ENCODE measurements around the gene C9.
"Not testable (repeated sequence)": the region's sequence is repeated elsewhere in the genome, so short reads cannot be mapped to it uniquely, and the experiment has no call there.

Gene C9

DNA sequence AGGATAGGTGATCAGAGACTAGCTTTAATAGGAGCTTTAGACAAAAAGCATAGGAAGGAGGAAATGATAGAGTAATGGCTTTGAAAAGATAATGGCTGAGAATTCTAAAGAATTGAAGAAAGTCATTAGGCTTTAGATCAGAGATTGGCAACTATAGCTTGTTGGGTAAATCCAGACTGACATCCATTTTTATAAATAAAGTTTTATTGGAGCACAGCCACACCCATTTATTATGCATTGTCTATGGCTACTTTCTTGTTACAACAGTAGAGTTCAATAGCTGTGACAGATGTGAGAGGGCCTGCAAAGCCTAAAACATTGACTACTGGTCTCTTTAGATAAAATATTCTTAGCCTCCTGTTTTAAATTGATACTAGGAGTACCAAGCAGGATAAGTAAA is 104.2 kb downstream of the C9 start:
- no peak for DNase-seq (ENCODE audit: low read depth)

DNA sequence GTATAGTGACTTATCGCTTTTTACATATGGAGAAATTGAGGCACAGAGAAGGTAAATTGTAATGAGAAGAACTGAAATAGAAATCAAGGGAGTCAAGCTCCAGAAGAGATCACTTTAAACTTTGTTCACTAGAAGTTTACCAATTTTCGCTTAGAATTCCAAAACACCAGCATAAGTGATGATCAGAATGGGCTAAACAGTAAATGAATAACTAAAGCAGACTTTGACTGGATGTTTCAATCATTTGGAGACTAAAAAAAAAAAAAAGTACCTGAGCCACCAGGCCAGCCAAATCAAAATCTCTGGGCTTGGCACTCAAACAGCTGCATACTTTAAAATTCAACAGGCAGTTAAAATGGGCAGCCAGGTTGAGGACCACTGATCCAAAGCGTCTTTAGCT is 106.7 kb downstream of the C9 start:
- no peak for DNase-seq (ENCODE audit: low read depth)

DNA sequence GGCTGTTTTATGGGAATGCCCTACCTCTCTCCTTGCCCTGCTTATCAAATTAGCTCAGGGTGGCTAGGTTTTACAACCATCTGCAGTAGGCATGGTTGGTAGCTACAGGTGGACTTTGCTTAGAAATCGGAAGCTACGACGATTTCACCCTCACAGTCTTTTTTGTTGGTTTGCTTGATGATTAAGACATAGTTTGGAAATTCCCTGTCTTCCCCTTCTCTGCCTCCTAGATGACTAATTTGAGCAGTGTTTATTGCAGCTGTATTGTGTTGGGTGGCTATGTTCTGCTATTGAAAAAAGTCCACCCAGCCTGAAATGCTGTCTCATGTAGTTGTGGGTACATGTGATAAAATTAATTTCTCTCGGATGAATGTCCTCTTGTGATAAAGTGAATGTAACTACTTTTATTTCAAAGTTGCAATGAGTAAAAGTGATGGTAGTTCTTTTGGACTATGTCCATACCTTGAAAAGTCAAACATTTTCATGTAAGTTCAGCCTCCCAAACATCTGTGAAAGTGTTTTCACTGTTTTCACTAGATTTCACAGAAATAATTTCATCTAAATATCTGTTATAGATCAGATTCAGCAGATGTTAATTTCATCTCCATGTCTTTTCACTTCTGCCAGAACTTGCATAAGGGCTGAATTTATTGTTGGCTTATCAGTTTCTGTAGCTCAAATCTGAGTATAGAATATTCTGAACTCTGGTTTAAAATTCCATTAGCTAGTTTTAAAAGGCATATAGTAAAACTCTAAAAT is 107.6 kb downstream of the C9 start:
- DNase-seq (ENCODE audit: low read depth) = peak; percentile 3

DNA sequence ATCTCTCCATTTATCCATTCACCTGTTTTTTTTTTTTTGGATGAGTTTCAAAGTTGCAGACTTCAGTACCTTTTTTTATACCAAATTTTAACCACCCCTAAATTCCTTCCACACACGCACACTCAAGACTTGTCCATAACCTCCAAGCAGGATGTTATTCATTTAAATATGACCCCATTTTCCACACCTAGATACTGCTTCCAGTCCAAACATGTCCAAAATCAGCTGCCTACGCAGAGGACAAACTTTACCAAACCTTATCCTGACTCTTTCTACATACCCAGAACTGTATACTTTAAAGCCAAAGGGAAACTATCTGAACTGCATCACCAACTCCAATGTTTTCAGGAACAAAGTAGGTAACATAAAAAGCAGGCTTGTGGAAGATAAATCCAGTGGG is 108.9 kb downstream of the C9 start:
- DNase-seq (ENCODE audit: low read depth) = no peak

DNA sequence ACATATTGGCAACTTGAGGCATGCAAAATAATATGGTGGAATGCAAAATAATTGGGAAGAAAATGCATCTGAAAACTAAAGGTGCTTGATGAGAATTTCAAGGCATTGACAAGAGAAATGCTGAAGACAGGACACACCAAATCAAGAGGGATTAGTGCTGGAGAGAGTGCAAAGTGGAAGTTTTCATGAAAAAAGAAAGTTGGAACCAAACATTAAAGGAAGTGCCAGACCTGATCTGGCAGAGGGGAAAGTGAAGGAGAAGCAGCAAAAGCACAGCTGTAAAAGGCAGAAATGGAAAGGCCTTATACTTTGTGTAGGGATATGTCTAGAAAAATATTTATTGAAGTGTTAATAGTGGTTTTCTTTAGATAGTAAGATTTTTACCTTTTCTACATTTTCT is 109.6 kb downstream of the C9 start:
- DNase-seq (ENCODE audit: low read depth) = no peak

DNA sequence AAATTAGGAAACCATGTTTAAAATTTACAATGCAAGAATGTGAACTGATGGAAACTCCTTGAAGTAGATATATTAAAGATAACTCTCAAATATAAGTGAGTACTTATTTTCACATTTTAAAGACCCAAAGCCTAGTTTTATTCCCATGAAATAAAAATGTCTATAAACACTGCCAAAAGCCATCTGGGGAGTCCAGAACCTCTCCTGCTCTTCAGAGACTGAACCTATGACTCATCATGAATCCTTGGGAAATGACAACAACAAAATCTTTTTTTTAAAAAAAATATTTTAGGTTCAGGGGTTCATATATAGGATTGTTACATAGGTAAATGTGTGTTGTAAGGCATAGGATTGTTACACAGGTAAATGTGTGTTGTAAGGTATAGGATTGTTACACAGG is 111.1 kb downstream of the C9 start:
- DNase-seq (ENCODE audit: low read depth) = no peak

DNA sequence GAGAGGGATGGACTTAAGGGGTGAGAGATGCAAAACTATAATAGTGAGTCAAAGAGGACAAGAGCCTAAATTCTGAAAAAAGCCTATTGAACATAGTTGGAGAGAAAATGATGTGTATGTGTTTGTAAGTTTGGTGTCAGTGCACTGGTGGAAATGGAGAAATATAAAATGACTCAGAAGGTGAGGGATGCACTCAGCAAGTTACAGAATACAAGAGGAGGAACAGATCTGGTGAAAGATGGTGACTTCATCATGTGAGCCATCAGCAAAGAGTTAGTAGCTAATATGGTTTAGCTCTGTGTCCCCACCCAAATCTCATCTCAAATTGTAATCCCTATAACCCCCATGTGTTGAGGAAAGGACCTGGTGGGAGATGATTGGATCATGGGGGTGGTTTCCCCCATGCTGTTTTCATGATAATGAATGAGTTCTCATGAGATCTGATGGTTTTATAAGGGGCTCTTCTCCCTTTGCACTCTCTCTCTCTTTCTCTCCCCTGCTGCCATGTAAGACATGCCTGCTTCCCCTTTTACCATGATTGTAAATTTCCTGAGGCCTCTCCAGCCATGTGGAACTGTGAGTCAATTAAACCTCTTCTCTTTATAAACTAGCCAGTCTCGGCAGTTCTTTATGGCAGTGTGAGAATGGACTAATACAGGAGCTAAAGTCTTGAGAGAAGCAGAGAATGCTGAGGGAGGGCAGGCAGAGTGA is 114.6 kb downstream of the C9 start:
- no peak for DNase-seq (ENCODE audit: low read depth)

DNA sequence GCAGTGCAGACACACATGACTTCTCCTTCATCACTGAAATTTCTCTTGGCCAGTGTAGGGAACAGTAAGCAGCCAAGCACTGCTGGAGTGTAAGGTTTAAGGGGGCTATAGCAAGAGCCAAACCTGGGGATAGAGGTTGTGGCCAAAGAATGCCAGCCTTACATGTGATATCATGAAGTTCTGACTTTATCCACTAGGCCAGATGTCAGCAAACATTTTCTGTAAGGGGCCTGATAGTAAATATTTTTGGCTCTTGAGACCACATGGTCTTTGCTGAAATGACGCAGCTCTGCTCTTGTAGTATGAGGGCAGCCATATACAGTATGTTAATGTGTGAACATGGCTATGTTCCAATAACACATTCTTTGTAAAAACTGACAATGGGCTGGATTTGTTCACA is 115.2 kb downstream of the C9 start:
- no peak for DNase-seq (ENCODE audit: low read depth)

DNA sequence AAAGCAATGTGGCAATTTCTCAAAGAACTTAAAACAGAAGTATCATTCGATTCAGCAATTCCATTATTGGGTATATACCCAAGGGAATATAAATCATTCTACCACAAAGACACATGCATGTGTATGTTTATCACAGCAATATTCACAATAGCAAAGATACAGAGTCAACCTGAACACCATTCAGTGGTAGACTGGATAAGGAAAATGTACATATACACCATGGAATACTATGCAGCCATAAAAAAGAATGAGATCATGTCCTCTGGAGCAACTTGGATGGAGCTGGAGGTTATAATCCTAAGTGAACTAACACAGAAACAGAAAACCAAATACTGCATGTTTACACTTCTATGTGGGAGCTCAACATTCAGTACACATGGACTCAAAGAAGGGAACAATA is 123.5 kb downstream of the C9 start:
- DNase-seq (ENCODE audit: low read depth) = no peak

DNA sequence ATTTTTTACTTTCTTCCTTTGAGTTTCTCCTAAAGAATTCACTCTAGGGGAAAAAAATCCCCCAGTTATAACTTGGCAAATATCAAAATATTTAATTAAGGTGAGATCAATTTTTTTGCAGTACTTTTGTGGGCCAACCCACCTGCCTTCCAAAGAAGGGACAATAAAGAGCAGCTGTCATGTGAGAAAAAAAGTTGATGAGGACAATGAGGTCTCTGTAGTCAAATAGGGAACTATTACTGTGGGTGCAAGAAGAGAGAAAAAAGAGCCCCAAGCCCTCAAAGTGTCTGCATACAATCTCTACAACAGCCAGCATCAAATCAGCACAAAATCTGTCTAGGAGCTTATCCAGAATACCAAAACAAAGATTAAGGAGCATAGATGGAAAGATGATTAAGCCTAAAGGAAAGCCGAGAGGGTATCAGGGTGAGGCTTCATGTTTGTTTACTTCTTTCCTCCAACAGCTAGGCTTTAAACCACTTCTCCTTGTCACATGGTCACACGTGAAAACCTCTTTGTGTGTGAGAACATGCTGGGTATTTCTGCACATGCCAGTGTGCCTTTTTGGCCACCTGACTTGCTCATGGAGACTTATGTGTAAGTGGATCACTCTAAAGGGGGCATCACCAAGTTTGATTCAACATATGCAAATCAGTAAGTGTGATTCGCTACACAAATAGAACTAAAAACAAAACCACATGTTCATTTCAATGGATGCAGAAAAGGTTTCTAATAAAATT is 125.8 kb downstream of the C9 start:
- no peak for DNase-seq (ENCODE audit: low read depth)

DNA sequence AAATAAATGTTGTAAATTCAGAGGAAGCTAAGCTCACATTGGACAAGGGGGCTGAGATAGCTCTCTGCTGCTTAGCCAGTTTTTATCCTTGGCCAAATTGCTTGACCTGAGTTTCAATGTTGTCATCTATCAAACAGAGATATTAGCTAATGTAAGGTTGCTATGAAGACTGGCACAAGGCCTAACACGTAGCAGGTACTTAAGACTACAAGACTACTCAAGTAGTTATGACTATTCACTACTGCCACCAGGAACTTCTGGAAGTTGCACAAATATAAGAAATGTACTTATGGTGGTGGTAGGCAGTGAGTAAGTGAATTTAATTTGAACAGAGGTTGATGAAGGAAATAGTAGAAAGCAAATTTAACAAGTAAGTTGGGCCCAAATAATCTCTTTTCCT is 127.6 kb downstream of the C9 start:
- DNase-seq (ENCODE audit: low read depth) = no peak

DNA sequence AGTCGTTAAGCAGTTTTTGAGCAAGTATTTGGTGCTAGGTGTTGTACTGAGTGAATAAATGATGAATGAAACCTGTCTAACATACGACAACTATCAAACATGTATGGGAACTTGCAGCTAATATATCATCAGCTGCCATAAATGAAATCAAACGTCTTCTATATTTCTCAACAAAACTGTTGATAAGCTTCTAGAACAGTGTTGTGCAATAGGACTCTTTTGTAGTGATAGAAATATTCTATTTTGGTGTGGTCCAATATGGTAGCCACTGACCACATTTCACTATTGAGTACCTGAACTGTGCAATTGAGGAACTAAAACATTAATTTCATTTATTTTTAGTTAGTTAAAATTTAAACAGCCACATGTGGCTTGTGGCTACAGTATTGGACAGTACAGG is 128.6 kb downstream of the C9 start:
- DNase-seq (ENCODE audit: low read depth) = no peak

DNA sequence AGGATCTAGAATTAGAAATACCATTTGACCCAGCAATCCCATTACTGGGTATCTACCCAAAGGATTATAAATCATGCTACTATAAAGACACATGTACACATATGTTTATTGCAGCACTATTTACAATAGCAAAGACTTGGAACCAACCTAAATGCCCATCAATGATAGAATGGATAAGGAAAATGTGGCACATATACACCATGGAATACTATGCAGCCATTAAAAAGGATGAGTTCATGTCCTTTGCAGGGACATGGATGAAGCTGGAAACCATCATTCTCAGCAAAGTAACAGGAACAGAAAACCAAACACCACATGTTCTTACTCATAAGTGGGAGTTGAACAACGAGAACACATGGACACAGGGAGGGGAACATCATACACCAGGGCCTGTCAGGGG is 129.8 kb downstream of the C9 start:
- not testable (repeated sequence) for DNase-seq (ENCODE audit: low read depth)
